Activated CD4-positive, alpha-beta T cell treated with anti-CD3 and anti-CD28 coated beads, Interleukin-2, amount 50 U/mL, for 16 hours (primary cell): ENCODE measurements around the gene PLA2G5.

Experiments used
- DNase-seq: peaks from one replicate; pipeline ENCODE4 v3.0.0-alpha.2; 2020

Gene PLA2G5

DNA sequence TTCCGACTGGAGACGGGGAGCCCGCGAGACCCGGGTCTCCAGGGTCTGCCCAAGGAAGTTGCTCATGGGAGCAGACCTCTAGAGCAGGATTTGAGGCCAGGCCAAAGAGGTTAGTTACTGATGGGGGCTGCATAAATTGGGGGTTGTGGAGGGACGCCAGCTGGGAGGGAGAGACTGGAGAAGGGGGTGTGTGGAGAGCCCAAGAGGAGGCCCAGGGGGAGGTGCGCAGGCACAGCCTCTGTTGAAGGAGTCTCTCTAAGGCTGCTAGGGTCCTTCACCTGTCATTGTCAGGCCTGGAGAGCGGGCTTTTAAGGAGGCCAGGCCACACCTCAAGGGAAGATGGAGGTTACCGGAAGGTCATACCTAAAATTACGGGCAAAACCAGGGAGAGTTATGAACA, 363 bp downstream of the PLA2G5 start:
- DNase-seq, result no peak

- DNase-seq, result no peak
Measured at GRCh38 chr1:20071416-20071815, 1.4 kb downstream of the PLA2G5 start.

DNA sequence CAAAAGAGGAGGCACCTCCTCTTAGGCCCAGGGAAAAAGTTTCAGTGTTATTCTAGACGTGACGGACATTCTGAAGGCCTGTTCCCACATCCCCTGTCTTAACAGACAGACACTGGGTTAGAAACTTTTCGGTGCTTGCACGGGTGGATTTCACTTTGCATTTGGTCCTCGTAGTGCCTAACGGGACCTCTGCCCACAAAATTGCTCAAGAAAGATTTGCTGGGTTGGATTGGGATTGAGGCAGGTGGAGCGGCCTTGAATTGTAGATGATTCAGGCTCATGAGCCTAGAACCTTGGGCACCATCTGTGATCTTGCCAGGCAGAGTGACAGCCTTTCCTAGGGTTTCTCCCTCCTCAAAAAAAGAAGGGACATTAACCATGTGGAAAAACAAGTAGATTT, 2.8 kb downstream of the PLA2G5 start:
- no peak for DNase-seq

GRCh38 chr1:20073256-20073655, 3.3 kb downstream of the PLA2G5 start:
- no peak for DNase-seq

- no peak for DNase-seq
Measured at GRCh38 chr1:20074055-20074724, 4.2 kb downstream of the PLA2G5 start.

DNA sequence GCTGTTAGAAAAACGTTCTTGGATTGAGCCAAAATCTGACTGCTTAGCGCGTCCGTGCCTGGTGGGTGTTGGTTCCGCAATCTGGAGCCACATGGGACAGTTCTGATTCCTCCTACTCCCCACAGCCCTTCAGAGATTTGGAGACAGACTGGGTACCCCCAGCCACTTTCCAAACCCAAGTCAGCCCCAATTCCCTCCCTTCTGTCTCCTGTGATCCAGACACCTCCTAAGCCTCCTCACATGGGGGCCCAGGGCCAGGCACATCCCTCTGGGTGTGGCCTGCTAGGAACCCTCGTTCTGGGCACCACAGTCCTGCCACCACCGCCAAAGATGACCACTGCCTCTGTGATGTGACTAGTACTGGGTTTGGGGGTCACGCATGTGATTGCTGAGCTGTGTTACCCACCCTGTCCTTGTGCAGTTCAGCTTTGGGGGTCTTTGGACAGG, 4.8 kb downstream of the PLA2G5 start:
- no peak for DNase-seq

GRCh38 chr1:20075345-20075744, 5.4 kb downstream of the PLA2G5 start:
- DNase-seq, result no peak

DNA sequence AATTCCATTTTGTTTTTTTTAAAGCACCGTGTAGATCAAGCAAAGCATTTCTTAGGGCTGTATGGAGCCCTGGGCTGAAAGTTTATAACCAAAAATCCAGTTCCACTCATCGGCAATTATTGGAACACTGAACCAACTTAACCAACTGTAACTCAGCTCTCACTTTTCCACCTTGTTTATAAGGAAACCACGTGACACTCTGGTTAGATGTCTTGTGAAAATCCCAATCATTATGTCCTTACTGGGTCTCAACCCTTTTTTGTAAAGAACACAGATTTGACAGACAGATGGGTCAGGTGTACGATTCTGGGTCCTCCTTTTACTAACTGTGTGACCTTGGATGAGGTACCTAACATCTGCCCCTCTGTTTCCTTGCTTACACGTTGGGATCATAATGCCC, 6.2 kb downstream of the PLA2G5 start:
- DNase-seq, result no peak

GRCh38 chr1:20076710-20077461, 6.9 kb downstream of the PLA2G5 start:
- no peak for DNase-seq

DNA sequence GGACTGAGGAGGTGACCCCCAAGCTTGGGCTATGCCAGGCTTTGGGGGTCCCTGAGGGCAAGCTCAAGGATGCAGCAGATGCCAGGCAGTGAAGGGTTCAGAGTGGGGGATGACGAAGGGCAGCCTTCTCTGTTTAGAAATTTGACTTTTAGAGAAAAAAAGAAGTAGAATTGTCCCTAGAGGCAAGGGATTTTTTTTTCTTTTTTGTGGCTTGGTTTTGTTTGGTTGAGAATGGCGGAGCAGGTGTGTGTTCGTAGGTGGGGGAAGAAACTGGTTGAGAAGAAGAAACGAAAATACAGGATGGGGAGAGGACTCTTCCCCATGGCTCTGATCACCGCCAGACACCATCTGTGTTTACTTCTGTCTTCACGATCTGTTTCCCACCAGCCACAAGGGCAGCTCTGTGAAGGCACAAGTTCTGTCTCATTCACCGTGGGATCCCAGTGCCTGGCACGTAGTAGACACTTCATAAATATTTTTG, 8.2 kb downstream of the PLA2G5 start:
- DNase-seq, result no peak

DNA sequence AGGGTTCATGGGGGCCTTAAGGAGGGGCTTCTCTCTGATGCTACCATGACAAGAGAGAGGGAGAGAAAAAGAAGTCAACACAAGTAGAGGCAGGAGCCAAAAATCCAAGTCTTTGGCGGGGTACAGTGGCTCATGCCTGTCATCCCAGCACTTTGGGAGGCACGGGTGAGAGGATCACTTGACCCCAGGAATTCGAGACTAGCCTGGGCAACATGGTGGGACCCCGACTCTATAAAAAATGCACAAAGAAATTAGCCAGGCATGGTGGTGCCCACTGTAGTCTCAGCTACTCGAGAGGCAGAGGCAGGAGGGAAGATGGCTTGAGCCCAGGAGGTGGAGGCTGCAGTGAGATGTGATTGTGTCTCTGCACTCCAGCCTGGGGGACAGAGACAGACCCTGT, 8.7 kb downstream of the PLA2G5 start:
- no peak for DNase-seq

DNA sequence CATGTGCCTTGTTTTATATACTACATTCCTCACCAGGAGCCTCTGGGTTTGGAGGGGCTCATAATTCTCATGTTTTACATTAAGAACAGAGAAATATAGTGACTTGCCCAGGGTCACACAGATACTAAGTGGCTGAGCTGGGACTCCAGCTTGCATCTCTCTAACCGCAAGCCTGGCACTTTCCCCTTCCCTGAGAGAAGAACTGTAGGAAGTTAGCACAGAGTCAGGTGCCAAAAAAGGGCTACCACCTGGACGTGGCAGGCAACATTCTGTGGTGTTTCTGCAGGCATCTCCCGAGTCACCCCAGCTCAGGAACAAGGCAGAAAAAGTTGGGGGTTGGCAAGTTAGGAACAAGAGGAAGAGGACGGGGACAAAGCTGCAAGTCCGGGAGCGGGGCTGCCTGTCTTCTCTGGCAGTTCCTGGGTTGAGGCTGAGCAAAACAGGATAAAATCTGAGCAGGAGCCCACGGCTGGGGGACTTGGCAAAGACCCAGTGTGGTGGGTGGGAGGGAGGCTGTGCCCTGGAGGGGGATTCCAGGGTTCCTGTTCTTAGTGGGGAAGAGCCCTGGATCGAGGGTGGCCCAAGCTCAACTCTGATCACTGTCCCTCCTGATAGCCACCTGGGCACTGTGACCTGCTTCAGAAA, 9.8 kb downstream of the PLA2G5 start:
- DNase-seq, result no peak

- peak; percentile 30 for DNase-seq
Measured at GRCh38 chr1:20080441-20081352, 10.7 kb downstream of the PLA2G5 start.

GRCh38 chr1:20081353-20081810, 11.4 kb downstream of the PLA2G5 start:
- no peak for DNase-seq

DNA sequence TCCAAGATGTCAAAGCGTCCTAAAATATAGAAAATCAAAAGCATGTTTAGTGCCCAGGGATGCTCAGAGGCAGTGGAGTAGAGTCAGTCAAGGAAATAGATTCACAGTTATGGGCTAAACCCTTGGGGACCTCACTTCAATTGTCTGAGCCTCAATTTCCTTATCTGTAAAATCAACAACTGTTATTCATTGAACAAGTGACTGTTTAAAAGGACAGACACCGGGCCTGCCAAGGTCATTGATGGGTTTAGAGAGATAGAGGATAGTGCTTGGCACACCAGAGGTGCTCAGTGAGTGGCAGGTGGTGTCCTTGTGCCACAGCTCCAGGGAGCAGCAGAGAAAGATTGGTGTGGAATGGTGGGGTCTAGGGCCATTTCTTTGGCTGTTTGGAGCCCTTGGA, 12.8 kb downstream of the PLA2G5 start:
- DNase-seq, result no peak

GRCh38 chr1:20083178-20083944, 13.4 kb downstream of the PLA2G5 start:
- no peak for DNase-seq

DNA sequence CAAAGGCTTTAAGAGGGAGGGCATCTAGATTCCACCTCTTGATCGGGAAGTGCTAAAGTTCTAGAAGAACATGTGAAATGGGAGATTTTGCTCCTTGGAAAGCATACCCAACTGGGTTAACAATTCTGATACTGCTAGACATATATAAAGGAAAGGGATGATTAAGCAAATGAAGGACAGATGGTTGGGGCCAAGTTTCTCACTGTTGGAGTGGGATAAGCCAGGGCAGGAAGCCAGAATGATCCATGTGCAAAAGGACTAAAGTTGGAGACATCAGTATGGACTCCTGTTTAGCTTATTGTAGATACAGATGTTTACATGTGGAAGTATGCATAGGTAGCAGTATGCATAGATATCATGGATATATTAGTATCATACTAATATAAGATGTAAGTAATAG, 16.8 kb downstream of the PLA2G5 start:
- DNase-seq, result no peak

DNA sequence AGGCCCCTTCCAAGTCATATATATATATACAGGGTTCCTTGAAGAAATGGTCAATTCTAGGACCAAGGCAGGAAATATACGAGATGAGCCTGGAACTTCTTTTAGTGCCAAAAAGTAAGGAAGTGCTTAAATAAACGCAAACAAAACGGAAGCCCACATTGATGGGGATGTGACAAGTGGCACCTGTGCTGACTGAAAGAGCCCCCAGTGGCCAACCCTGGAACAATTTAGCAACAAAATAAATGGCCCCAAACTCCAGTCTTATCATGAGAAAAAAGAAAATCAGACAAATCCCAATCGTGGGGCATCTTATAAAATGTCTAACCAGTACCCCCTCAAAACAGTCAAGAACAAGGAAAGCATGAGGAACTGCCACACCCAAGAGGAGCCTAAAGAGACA, 17.7 kb downstream of the PLA2G5 start:
- DNase-seq, result no peak

DNA sequence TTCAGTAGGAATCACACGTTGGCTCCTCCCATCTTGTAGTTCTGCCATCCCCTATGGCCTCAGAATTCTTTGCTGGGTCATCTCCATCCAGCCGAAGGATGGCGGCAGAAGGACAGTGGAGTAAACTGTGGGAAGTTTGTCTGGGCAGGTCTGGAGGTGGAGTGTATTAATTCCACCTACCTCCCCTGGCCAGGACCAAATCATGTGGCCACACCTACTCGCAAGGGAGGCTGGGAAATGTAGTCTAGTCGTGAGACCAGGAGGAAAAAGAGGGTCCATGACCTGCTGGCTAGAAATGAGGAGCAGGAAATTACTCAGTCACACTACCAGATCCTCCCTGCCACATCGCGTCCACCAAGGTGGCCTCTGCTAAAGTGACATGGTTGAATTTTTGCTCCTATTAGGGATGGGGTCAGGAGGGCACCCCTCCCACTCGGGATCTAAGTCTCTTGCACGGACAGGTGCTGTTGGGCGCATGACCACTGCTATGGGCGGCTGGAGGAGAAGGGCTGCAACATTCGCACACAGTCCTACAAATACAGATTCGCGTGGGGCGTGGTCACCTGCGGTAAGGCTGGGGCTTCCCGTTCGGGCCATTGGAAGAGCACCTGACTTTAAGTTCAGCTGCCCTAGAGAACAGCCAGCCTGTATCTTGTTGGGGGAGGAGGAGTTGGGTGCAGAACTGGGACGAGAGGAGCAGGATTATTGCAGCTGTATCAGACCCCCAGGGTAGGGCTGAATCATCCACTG, 19.5 kb downstream of the PLA2G5 start:
- no peak for DNase-seq

GRCh38 chr1:20090119-20090518, 20.1 kb downstream of the PLA2G5 start:
- no peak for DNase-seq

DNA sequence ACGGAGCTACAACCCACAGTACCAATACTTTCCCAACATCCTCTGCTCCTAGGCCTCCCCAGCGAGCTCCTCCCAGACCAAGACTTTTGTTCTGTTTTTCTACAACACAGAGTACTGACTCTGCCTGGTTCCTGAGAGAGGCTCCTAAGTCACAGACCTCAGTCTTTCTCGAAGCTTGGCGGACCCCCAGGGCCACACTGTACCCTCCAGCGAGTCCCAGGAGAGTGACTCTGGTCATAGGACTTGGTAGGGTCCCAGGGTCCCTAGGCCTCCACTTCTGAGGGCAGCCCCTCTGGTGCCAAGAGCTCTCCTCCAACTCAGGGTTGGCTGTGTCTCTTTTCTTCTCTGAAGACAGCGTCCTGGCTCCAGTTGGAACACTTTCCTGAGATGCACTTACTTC, 20.6 kb downstream of the PLA2G5 start:
- no peak for DNase-seq
